H4 (cell line): ENCODE data around the gene EPB42. TPM values are rescaled to one million over a fixed set of nuclear protein-coding genes. Genes with fewer than 3 reads are reported as not detected.

Experiments used
- DNase-seq: peaks from one replicate; pipeline ENCODE4 v3.0.0-alpha.2; 2015; ENCODE audit warnings: low spot score
- total RNA-seq: library from RNA; depleted of rRNA; stranded (reverse); fragments of >200 nt; shearing (Covaris generic); gene quantifications from 2 replicates; pipeline ENCODE4 v1.2.3, GENCODE V29; 2014; rRNA removed

Gene EPB42
- 0.04 TPM in 1 of 2 replicates, not detected in the other for total RNA-seq

DNA sequence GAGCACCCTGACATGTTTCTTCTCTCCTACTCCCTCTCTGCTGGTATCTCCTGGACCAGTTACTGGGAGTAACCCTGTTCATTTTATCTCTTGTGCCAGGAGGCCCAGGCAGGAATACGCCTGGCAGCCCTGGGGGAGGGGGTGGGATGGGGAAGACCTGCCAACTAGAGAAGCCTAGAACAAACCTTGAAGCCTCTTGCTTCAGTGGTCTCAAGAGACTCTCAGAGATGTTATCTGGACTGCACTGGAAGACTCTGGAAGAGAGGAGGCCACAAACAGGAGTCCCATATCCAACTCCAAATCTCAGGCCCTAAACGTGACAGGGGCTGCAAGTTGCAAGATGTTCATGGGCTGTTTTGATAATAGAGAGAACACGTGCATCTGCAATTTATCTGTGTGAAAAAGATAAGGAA lies at the start of gene EPB42:
Gene EPB42, minus strand, starts transcription at position 28 of the 413 bp plus-strand sequence. CDS start 193 bp downstream, outside the sequence.
- no peak for DNase-seq

DNA sequence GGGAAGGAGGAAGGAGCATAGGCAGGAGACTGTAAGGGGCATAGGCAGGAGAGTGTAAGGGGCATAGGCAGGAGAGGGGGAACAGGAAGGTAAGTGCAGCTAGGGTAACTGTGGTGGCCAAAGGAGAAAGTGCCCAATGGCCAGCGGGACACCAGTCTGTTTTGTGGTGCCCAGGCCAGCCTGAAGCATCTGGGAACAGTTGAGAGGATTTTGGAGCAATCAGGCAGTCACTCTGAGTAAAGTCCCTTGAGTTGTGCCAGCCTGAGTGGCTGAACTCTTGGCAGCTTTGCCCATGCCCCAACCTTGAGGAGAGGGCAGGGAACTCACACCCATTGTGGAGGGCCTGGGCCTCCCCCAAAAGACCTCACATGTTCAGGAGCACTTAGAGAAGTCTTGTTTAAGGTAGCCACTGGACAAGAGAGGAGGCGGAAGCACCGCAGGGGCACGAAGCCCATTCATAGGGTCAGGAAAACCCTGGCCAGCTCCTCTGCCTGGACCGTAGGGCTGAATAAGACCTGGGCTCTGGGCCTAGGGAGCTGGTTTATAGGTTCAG lies 49.4 kb upstream of the EPB42 start:
- no peak for DNase-seq

DNA sequence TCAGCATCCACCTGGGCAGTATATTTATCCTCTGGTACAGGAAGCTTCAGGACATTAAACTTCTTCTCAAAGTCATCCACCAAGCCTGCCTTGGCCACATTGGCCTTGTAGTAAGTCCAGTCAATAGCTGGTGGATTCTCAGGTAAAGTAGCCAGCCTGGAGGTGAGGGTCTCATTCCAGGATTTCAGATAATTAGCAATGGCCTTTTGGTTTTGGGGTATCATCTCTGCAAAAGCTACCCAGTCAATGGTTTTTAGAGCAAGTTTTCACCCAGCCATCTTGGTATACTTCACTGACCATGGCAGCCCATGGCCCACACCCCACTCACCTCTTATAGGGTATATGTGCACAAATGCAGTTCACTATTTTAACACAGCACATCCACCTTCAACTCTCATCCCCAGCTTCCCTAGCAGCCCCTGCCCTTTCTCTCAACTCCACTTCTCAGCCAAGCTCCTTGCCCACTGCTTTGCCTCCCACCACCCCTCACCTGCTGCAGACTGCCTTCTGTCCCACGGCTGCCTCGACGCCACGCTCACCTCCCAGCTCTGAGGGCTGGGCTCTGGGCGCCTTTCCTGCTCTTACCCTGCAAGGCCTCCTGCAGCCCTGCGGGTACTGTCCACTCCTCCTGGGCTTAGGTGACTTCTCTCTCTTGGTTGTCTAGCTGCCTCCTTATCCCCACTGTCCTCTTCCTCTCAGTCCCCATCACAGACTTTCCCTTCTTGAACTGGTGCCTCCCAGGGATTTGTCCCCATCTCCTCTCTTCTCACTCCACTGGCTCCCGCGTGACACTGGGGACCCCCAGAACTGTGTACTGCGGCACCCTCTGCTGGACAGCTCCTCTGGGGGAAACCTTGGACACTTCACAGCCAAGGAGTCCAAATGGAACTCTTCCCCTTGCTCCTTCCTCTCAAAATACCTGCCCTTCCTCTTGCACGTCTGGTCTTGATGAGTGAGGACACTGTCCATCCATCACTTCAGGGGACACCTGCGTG lies 47.6 kb upstream of the EPB42 start:
- DNase-seq, result no peak

DNA sequence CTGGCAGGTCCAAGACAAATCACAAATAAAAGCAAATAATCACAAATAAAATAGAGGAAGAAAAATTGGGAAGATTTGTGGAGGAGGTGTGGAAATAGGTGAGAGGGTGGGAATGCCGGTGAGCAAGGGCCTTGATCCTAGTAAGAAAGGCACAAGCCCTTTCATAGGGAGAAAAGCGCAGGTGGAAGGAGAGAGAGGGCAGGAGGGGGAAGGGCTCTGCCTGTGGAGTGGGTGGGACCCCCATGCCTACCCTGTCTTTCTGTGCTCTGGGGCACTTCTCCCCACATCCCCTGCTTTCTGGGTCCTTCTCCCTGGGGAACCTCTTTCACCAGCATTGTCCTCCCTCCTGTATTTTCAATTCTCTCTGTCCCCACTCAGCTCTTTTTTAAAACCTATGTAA lies 46.6 kb upstream of the EPB42 start:
- no peak for DNase-seq

DNA sequence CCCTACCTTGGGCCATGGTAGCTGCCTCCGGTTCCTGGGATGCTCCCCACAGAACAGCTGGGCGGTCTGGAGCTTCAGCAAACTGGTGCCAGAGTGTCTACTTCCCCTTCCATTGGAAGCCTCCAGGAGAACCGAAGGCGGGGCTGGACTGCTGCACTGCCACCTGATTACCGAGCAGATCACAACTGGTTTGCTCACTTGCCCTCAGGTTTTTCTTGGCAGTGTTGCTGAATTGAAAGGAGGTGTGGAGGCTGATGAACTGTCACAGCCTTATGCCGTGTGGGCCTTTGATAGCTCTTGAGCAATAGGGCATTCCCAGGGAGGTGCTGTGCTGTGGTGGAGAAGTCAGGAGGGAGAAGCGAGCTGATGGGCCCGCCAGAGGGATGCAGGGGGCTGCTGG lies 46.0 kb upstream of the EPB42 start, which contains the start of gene TGM5:
Gene TGM5, minus strand, starts transcription at position 95 of the 400 bp plus-strand sequence. Its CDS starts 79 bp downstream, at position 16.
- no peak for DNase-seq

DNA sequence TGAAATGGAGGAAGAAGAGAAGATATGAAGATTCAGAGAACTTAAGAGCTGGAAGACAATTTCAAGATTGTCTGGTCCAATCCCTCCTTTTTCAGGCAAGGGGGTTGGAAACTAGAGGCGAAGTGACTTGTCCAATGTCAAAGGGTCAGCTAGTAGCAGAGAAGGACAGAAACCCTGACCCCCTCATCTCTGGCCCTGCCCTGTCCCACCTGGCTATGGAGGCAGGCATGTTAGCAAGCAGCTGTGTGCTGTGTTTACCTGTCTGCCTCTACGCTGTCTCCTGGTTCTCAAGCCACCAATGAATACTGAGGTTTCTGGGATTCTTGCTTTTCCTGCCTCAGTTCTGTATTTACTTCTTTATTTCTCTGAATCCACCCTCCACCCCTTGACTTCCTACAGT lies 45.6 kb upstream of the EPB42 start:
- no peak for DNase-seq

DNA sequence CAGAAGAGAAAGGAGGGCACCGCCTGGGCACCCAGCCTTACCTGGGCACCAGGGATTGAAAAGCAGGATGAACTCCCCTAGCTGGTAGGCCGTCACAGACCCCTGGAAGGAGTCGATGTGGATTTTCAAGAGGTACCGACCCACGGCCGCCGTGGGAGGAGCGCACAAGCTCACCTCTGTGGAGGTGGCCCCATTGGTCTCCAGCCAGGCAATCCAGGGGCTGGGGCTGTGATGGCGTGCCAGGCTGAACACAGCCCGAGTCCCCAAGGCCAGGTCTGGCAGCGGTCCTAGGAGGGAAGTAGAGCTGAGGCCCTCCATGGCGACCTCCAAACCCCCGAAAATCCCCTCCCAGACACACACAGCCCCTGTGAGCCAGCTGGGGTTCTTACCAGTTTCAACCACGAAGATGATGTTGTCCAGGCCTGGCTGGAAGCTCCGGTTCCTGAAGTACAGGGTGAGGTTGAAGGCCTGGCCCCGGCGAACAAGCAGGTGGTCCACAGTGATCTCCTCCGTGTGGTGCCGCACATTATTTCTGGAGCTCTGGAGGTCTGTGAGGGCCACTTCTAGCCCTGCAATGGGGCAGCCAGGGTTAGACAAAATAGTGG lies 39.3 kb upstream of the EPB42 start:
- no peak for DNase-seq

DNA sequence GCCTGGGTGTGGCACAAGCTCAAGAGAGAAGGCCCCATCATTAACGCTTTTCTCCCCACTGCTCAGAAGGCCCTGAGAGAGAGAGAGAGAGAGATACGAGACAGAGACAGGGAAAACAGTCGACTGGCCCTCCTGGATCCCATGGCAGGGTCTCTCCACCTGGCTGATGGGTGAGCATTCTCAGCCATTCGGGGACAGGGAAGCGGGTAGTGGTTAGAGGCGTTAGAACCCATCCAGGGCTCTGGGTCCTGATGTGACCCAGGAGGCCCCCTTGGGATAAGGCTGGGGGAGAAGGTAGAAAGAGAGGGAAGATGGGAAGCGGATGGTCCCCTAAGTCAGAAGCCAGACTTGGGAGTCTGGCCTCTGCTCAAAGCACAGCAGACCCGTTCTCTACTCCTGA lies 38.0 kb upstream of the EPB42 start:
- DNase-seq, result no peak

DNA sequence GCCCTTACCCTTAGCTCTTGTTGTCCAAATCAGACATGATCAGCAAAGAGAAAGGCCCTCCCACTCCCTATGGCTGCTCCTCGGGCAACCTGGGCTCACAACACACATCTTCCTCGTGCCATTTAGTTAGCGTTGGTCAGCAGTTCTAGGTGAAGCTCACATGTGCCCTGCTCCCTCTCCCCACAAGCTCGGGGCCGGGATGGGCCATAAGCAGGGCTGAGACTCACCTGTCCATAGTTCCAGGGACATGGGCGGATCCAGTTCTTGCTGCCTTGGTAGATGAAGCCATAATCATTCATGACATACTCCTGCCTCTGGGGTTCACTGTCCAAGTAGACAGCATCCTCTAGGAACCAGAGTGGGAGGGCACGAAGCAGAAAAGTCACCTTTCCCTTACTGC lies 35.5 kb upstream of the EPB42 start:
- DNase-seq, result no peak

DNA sequence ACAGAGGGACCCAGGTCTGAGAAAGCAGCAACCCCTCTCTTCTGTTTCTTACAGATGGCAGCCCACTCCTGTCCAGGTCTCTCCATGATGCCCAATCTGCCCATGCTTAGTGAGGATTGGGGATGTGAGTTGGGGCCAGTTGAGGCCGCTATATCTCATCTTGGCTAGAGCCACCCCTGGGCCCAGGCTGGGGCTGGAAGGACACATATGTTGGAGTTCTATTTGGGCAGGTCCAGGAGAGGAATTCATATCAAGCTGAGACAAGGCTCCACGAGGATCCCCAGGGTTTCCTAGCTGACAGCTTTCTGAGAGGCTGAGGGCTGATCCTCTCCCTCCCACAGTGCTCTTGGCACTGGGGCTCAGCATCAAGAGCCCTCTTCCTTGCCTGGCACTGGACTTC lies 34.6 kb upstream of the EPB42 start:
- DNase-seq, result no peak

DNA sequence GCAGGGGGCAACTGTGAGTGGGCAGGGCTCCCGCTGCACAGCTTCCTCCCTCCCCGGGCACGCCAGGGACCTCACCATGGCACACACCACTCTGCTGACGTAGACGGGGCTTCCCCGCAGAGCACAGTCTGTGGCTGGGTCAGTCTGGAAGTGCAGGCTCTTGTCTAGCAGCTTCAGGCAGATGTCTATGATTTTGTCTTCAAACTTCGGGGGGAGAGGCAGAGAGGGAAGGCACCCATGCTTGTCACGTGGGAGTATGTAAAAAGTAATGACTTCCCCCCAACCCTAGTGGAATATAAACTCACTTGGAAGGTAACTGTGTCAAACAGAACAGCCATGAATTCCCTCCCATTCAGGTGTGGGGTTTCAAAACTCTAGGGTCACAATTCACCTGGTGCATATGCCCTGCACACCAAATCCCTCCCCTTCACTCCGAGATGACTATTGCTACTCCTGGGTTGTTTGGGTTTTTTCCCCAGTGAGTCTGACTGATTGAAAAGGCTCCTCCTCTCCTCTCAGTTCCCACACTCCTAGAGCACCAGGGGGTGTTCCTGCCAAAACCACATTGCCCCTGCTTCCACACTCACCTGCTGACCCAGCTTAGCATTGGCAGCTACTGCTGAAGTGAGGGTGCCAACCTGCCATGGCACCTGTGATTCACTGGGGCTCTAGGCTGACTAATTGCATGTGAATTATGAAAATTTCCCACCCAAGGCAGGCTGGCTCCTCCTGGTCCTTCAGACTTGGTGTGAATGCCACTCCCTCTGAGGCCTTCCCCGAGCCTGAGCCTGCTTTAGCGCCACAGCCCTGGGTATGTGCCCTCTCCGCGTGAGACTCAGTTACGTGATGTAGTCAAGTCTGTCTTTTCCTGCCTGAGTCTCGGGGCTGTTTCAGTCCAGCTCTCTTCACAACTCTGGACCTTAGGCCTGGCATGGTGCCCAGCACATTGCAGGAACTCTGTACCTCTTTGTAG lies 32.9 kb upstream of the EPB42 start:
- DNase-seq, result no peak

DNA sequence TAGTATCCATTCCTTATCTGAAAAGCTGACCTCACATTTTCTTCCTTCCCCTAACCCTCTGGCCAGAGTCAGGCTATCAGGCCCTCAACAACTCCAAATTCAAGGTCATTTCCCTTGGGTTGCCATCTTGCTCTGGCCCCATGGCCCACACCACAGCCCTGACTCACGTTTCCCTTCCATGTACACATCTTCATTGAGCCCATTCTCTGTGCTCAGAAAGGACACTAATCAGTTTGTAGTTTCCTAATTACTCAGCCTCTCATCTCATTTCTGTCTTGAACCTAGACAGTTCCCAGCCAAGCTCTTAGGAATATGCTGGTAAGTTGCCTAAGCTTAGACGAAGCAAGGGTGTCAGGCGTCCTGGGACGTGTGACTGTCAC lies 31.0 kb upstream of the EPB42 start:
- no peak for DNase-seq

DNA sequence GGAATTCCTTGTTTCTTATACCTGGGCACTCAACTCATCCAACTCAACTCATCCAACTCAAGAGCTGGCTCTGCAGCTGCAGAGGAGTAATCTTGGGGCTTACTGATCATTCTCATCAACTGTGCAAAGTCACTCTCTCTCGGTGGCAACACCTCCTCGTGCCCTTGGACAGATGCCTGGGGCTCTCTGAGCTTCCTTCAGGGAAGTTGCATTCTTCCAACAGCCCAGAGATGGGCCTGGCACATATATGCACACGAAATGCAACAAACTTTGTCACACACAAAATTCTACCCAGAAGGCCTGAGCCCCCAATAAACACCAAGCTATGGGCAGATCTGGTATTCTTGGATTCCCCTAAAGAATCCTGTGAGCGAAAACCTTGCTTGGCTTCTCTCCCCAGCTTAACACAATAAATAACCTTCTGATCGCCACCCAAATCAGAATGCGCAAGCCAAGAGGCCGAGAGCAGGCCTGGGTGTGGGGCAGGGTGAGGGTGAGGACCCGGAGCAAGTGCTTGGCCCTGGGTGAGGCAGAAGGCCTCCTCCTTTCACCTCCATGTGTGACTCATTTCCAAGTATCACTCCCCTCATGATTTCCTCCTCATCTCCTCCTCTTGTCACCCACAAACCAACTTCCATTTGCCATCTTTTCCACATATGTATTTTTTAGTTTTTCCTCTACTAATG lies 30.5 kb upstream of the EPB42 start:
- no peak for DNase-seq

DNA sequence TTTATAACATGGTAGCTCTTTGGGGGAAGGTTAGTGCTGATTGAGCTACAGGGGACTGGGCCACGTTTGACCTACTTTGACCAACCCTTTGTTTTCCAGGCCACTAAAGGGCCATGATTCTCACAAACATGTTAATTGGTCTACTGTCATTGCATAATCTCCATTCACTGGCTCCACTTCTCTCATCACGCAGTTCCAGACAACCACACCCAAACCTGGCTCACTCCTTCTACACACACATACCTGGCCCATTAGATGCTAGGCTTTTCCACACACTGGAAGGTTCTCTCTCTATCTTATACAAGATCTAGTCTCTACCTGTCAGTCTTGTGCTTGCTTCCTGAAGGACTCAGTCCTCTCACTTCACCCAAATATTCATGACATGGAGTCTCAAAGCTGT lies 30.0 kb upstream of the EPB42 start:
- no peak for DNase-seq

DNA sequence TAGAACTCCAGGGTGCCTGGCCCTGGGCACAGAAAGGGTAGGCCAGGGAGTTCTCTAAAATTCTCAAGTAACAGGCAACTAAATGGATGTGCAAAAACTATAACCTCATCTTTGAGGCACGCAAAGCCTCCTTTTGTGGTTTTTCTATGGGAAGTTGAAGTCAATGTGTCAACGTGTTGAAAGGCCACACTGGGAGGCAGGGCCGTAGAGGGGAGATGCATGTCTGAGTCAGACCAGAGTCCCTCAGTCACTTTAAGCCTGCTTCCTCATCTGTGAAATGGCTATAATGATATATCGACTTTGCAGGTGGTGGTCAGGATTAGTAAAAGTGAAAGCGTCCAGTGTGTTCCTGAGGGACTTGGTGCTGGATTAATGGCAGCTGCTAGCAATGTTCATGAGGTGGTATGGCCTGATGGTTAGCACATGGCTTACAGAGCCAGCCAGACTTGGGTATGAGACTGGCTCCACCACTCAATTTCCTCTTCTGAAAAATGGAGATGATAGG lies 28.9 kb upstream of the EPB42 start:
- peak; percentile 78 for DNase-seq

DNA sequence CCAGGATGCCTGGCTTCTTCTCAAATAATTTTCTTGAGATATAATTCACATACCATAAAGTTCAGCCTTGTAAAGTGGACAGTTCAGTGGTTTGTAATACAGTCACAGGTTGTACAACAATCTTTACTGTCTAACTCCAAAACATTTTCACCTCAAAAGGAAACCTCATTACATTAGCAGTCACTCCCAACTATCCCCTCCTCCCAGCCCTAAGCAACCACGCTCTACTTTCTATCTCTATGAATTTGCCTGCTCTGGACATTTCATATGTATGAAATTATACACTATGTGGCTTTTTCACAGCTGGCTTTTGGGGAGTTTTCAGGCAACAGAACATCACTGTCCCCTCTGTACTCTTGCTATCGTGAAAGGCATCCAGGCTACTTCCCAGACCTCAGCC lies 28.4 kb upstream of the EPB42 start:
- no peak for DNase-seq

DNA sequence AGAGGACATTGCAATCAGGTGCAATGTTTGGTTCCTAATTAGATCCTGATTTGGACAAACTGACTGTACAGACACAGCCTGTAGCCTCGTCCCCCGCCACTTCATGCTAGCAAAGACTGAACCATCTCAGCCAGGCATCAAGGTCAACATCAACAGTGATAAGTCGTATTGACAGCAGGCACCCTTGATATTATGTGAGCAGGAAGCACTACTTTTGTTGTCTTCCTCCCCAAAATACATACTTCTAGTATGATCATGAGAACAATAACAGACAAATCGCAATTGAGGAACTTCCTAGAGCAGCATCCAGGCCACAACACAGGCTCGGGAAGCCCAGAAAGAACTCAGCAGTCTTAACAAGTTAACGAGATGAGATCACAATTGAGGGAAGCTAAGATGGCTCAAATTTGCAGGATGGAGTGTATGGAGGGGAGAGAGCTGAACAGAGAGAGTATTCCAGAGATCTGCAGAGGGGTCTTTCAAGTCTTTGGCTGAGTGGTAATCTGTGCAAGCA lies 25.5 kb upstream of the EPB42 start:
- no peak for DNase-seq

DNA sequence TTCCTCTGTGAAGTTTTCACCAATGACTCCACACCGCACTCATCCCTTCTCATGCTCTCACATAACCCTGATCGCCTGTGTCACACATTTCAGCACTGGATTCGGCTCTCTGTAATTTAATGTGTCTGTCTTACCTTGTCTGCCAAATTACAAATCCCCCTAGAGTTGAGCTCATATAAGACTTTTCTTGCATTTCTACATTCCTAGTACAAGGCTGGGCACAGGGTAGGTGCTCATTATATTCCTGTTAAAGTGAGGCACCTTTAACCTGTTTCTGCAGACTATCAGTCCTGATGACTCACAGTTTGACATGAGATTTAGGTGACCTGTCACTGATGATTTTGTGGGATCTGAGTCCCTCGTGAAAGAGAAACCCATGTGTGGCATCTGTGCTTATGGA lies 23.3 kb upstream of the EPB42 start:
- DNase-seq, result no peak

DNA sequence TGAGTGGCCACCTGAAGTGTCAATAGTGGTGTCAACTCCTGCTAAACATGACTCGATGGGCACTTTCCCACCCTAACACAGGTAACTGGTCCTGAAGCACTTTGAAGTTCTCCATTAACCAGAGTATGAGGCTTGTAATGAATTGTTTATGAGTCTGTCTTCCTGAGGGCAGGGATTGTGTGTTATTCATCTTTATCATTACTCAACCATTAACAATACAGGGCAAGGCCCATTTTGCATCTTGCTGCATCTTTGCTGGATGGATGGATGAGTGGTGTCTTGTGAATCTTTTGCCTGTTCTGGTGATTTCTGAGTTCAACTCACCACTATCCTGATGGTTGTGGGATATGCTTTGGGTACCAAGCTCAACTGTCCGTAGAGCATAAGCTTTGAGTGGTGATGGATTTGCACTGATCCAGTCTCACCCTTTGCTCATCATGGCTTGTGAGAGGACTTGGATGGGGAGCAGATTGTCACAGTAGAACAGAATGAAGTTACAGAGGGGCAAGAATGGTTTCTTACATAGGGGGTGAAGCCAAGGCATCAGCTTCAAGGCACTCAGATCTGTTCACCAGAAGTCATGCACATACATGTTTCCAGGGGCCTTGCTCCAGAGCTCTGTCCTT lies 22.3 kb upstream of the EPB42 start:
- DNase-seq, result no peak

DNA sequence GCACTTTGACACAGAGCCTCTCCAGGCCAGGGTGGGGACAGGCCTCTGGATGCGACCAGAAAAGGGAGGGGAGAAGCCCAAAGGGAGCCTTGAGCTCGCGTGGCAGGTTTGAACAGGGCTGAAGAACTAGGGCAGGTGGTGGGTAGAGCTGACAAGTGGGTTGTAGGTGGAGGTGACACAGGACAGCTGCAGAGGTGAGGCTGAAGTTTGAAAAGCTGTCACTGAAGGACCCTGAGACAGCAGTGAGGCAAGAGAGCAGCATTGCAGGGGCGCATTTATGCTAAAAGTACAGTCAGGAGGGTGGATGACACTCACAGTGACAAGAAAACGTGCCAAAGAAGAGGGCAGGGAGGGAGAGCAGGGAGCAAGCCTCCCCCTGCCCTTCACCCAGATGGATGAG lies 21.8 kb upstream of the EPB42 start:
- no peak for DNase-seq
